C4-2B (cell line): Measurements from ENCODE around the gene SLC39A3.
A peak's percentile ranks its signal among the peaks of the same experiment; 100 is the strongest.

Experiments used
- H3K27ac ChIP-seq: fragments of 450-650 bp; 2 replicates; pipeline ENCODE4 v1.5.1; 2017
- CTCF ChIP-seq: fragments of 450-650 bp; conservative IDR thresholded peaks from 2 replicates; pipeline ENCODE4 v1.5.1; 2017; ENCODE audit warnings: mild to moderate bottlenecking
- ZFX ChIP-seq: fragments of 450-650 bp; IDR thresholded peaks from 2 replicates; pipeline ENCODE4 v1.6.1; 2017

Gene SLC39A3

GRCh38 chr19:2739602-2740313 lies at the start of gene SLC39A3:
SLC39A3 (minus strand) TSS chr19:2740017; CDS start chr19:2737257, 2,760 bp downstream.
- TF ChIP-seq ZFX: peak; percentile 73; the same call in 1 of the 2 replicates
- no peak for TF ChIP-seq CTCF
- peak within 1 kb of the TSS; percentile 69 for H3K27ac ChIP-seq

GRCh38 chr19:2788237-2788636 lies 48.4 kb upstream of the SLC39A3 start:
- TF ChIP-seq CTCF (no peak), ZFX (no peak)
- no peak overlapping the region for H3K27ac ChIP-seq

DNA sequence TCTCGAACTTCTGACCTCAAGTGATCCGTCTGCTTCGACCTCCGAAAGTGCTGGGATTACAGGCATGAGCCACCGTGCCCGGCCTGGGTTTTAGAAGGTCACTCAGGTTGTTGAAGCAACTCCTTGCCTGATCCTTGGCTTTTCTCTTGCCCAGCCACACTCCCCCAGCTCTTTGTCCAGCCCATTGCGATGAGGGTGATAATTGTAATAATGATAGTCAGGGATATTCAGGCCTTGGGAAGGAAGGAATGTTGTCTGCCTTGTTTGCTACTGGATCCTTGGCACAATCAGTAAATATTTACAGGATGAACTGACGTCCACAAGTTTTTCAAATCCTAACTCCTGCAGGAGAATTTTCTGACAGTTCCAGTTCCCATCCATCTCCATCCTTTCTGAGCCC lies 47.3 kb upstream of the SLC39A3 start:
- H3K27ac ChIP-seq: no peak overlapping the region; the same call in 1 of the 2 replicates
- TF ChIP-seq ZFX: no peak
- no peak for TF ChIP-seq CTCF

GRCh38 chr19:2785244-2785997 lies 45.6 kb upstream of the SLC39A3 start, which contains the start of gene THOP1:
THOP1 (plus strand) TSS chr19:2785503; CDS start chr19:2785663, 160 bp downstream.
- TF ChIP-seq CTCF: no peak
- TF ChIP-seq ZFX: peak; percentile 89; the same call in 1 of the 2 replicates
- peak within 1 kb of the TSS; percentile 97 for H3K27ac ChIP-seq

DNA sequence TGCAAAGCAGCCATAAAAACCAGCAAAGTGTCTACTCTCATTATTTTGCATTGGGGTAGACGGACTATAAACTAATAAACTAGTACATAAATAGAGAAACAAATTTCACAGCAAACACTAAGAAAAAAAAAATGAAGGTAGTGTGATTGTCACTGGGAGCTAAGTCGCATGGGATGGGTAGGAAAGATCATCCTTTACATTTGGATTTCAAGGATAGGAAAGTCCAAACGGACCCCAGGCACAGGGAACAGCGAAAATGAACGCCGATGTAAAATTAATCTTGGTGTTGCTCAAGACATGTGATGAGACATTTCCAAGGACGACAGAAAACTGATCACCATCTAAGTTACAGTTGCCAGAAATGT lies 43.9 kb upstream of the SLC39A3 start:
- TF ChIP-seq ZFX (no peak), CTCF (no peak)
- H3K27ac ChIP-seq: peak overlapping the region; percentile 97

DNA sequence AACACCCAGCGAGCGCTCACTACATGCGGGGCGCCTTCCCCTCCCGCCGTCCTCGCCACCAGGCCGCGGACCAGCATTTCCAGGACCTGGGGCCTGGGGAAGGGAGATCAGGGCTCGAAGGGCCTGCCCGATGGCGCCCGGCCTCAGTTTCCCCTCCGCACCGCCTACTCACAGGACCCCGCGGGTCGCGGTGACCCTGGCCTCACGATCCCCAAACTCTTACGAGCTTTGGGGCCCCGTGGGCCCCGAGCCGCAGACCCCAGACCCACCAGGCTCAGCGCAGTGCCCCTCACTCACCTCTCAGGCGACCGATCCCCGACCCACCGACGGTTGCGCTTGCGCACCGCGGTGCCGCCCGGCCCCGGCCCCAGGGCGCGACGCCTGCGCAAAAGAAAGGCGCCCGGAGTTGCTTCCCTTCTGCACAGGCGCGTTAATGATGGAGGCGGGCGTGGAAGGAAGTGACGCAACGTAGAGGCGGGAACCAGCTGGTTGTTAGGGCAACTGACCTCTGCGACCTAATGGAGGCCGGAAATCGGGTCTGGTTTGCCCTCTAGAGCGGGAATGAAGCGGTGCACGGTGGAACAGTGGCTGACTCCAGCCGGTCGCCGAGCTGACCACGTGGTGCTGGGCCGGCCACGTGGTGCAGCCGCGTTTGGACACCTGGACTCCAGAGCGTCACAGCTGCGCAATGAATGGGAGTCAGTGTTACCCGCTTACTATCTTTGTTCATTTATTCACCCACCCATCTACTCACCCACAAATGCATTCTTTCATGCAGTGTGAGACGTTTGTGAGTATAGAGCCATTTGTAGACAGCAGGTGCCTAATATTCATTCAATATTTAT lies 43.3 kb upstream of the SLC39A3 start, which contains the start of gene SGTA:
TSS of gene SGTA (minus strand) at position 338 of the 845 bp plus-strand sequence. CDS start 14,205 bp downstream, outside the sequence.
- peak within 1 kb of the TSS; percentile 97 for H3K27ac ChIP-seq
- TF ChIP-seq ZFX (no peak), CTCF (no peak)
